ENCODE results near the gene MATN1.
"Not testable (repeated sequence)": the region's sequence is repeated elsewhere in the genome, so short reads cannot be mapped to it uniquely, and the experiment has no call there.

Gene MATN1

GRCh38 chr1:30693822-30694221 is 29.6 kb downstream of the MATN1 start:
- no peak for DNase-seq

- DNase-seq, result no peak
Observed at GRCh38 chr1:30693366-30693765, 30.0 kb downstream of the MATN1 start.

- DNase-seq, result no peak
Observed at GRCh38 chr1:30692948-30693301, 30.5 kb downstream of the MATN1 start.

GRCh38 chr1:30692201-30692947 is 31.0 kb downstream of the MATN1 start:
- no peak for DNase-seq

- no peak for DNase-seq
Observed at GRCh38 chr1:30691480-30691879, 31.9 kb downstream of the MATN1 start.

- DNase-seq, result no peak
Observed at GRCh38 chr1:30689901-30690645, 33.3 kb downstream of the MATN1 start.

- no peak for DNase-seq
Observed at GRCh38 chr1:30688920-30689794, 34.2 kb downstream of the MATN1 start.

GRCh38 chr1:30688516-30688915 is 34.9 kb downstream of the MATN1 start:
- not testable (repeated sequence) for DNase-seq

- no peak for DNase-seq
Observed at GRCh38 chr1:30687886-30688285, 35.5 kb downstream of the MATN1 start.

GRCh38 chr1:30686236-30686935 is 37.0 kb downstream of the MATN1 start:
- no peak for DNase-seq

GRCh38 chr1:30685796-30686165 is 37.6 kb downstream of the MATN1 start:
- DNase-seq, result no peak

GRCh38 chr1:30684881-30685795 is 38.2 kb downstream of the MATN1 start:
- DNase-seq, result peak; percentile 8

GRCh38 chr1:30684259-30684658 is 39.1 kb downstream of the MATN1 start:
- no peak for DNase-seq

- DNase-seq, result no peak
Observed at GRCh38 chr1:30683699-30684098, 39.7 kb downstream of the MATN1 start.

- no peak for DNase-seq
Observed at GRCh38 chr1:30682396-30683275, 40.7 kb downstream of the MATN1 start.

- no peak for DNase-seq
Observed at GRCh38 chr1:30681782-30682181, 41.6 kb downstream of the MATN1 start.

GRCh38 chr1:30680879-30681278 is 42.5 kb downstream of the MATN1 start:
- DNase-seq, result no peak

GRCh38 chr1:30680429-30680828 is 43.0 kb downstream of the MATN1 start:
- DNase-seq, result no peak

- DNase-seq, result no peak
Observed at GRCh38 chr1:30679976-30680305, 43.4 kb downstream of the MATN1 start.

GRCh38 chr1:30679201-30679975 is 44.0 kb downstream of the MATN1 start:
- DNase-seq, result no peak
